ENCODE data around the gene FLNB. TPM values are rescaled to one million over a fixed set of nuclear protein-coding genes. Genes with fewer than 3 reads are reported as not detected.

FLNB gene
- total and polyA plus RNA-seq, 2 of the 13 experiments (the other 11 are each of a cell fraction or from before 2014, with no cell fraction given): 106 to 130 TPM

GRCh38 chr3:58071480-58071971 lies 63.3 kb downstream of the FLNB start (continued):
- TF ChIP-seq CBFB (CRISPR knock-in tag; IDR thresholded peaks at IDR 0.05) (no peak), MIXL1 (CRISPR knock-in tag; IDR thresholded peaks at IDR 0.05) (0 out of 2 replicates have a peak, but pooled peaks have one; percentile 32), CCAR2 (optimal IDR thresholded peaks at IDR 0.05; ENCODE audit: low read depth, low read length) (no peak), KAT2B (IDR thresholded peaks at IDR 0.05; ENCODE audit: borderline replicate concordance, low read depth, low read length) (no peak), TGIF2 (CRISPR knock-in tag; IDR thresholded peaks at IDR 0.05) (no peak), EP300 (IDR thresholded peaks at IDR 0.05; ENCODE audit: low read depth in 2 of 2, low read length in 2 of 2) (peak in 1 of 2 experiments; percentile 16; a peak in 1 of 4 replicates), EP300 (CRISPR knock-in tag; IDR thresholded peaks at IDR 0.05; ENCODE audit: borderline replicate concordance) (0 out of 2 replicates have a peak, but pooled peaks have one; percentile 25), DNMT3B (CRISPR knock-in tag; conservative IDR thresholded peaks at IDR 0.05) (0 out of 2 replicates have a peak, but pooled peaks have one; percentile 40), HOXA5 (CRISPR knock-in tag; IDR thresholded peaks at IDR 0.05) (no peak), ZFP36L1 (CRISPR knock-in tag; IDR thresholded peaks at IDR 0.05) (peak; percentile 74; the same call in 1 of the 2 replicates), TEAD3 (CRISPR knock-in tag; optimal IDR thresholded peaks at IDR 0.05; ENCODE audit: borderline replicate concordance) (peak; percentile 96), ZNF792 (CRISPR knock-in tag; IDR thresholded peaks at IDR 0.05) (peak; percentile 62; the same call in 1 of the 2 replicates), ISL2 (CRISPR knock-in tag; IDR thresholded peaks at IDR 0.05) (0 out of 2 replicates have a peak, but pooled peaks have one; percentile 42), ATF7-NPFF (CRISPR knock-in tag; IDR thresholded peaks at IDR 0.05; ENCODE audit: low read depth) (peak; percentile 28; the same call in 1 of the 2 replicates), ELF1 (CRISPR knock-in tag; IDR thresholded peaks at IDR 0.05) (no peak), ZNF350 (CRISPR knock-in tag; IDR thresholded peaks at IDR 0.05; ENCODE audit: borderline replicate concordance, low read depth) (0 out of 2 replicates have a peak, but pooled peaks have one; percentile 10), PHF5A (CRISPR knock-in tag; IDR thresholded peaks at IDR 0.05; ENCODE audit: low read depth, unreplicated experiment) (no peak), GPN1 (CRISPR knock-in tag; IDR thresholded peaks at IDR 0.05; ENCODE audit: borderline replicate concordance) (no peak), ELF3 (CRISPR knock-in tag; IDR thresholded peaks at IDR 0.05) (peak; percentile 73; the same call in 1 of the 2 replicates), KAT7 (CRISPR knock-in tag; IDR thresholded peaks at IDR 0.05; ENCODE audit: borderline replicate concordance) (no peak), ZNF616 (CRISPR knock-in tag; IDR thresholded peaks at IDR 0.05; ENCODE audit: low read depth) (no peak), IRF9 (CRISPR knock-in tag; IDR thresholded peaks at IDR 0.05; ENCODE audit: borderline replicate concordance) (no peak; the same call in 1 of the 2 replicates), HNRNPL (IDR thresholded peaks at IDR 0.05; ENCODE audit: low read depth, low read length) (no peak), MED8 (CRISPR knock-in tag; IDR thresholded peaks at IDR 0.05; ENCODE audit: insufficient replicate concordance) (no peak), ZSCAN21 (CRISPR knock-in tag; IDR thresholded peaks at IDR 0.05; ENCODE audit: borderline replicate concordance) (peak; percentile 41), ATF4 (CRISPR knock-in tag; IDR thresholded peaks at IDR 0.05) (peak in 1 of 2 experiments; percentile 41; a peak in 1 of 4 replicates)
- TF ChIP-seq, protein P1, sequence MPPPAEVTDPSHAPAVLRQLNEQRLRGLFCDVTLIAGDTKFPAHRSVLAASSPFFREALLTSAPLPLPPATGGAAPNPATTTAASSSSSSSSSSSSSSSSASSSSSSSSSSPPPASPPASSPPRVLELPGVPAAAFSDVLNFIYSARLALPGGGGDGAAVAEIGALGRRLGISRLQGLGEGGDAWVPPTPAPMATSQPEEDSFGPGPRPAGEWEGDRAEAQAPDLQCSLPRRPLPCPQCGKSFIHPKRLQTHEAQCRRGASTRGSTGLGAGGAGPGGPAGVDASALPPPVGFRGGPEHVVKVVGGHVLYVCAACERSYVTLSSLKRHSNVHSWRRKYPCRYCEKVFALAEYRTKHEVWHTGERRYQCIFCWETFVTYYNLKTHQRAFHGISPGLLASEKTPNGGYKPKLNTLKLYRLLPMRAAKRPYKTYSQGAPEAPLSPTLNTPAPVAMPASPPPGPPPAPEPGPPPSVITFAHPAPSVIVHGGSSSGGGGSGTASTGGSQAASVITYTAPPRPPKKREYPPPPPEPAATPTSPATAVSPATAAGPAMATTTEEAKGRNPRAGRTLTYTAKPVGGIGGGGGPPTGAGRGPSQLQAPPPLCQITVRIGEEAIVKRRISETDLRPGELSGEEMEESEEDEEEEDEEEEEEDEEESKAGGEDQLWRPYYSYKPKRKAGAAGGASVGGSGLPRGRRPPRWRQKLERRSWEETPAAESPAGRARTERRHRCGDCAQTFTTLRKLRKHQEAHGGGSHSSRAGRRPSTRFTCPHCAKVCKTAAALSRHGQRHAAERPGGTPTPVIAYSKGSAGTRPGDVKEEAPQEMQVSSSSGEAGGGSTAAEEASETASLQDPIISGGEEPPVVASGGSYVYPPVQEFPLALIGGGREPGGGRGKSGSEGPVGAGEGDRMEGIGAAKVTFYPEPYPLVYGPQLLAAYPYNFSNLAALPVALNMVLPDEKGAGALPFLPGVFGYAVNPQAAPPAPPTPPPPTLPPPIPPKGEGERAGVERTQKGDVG (CRISPR knock-in tag; IDR thresholded peaks at IDR 0.05; ENCODE audit: borderline replicate concordance): no peak
